Transverse colon (tissue), 4 donors: ENCODE data around the gene CFAP107.

Source experiments
- CTCF ChIP-seq, 5 experiments: fragments of 200-600 bp in 3 of 5; fragments of 450-650 bp in 2 of 5; sonication (generic) in 3 of 5; IDR thresholded peaks; 1 replicate in 2 of 5; 2 replicates in 3 of 5; pipeline ENCODE4 v1.5.1; 2016 to 2017; ENCODE audit warnings: antibody characterized with exemption in 5 of 5, inconsistent platforms in 3 of 5, mild to moderate bottlenecking in 2 of 5, moderate library complexity in 1 of 5
- EP300 ChIP-seq: sonication (generic); formaldehyde crosslinking; IDR thresholded peaks from one replicate; pipeline ENCODE4 v1.6.1; 2017; ENCODE audit warnings: antibody characterized with exemption, low read depth
- POLR2A ChIP-seq: fragments of 450-650 bp; IDR thresholded peaks from one replicate; pipeline ENCODE4 v1.6.1; 2016; ENCODE audit warnings: antibody characterized with exemption, mild to moderate bottlenecking, moderate library complexity
- POLR2AphosphoS5 ChIP-seq, 3 donors: sonication (generic); formaldehyde crosslinking; IDR thresholded peaks; one replicate each; pipeline ENCODE4 v1.6.1; 2016; ENCODE audit warnings: antibody characterized with exemption in 3 of 3

- no peak for TF ChIP-seq CTCF (IDR thresholded peaks at IDR 0.05)
- TF ChIP-seq POLR2A: no peak
- TF ChIP-seq POLR2AphosphoS5 (IDR thresholded peaks at IDR 0.05): no peak
- no peak for TF ChIP-seq EP300
Observed at GRCh38 chr1:12738934-12739333, 7.1 kb upstream of the CFAP107 start.
